BJ (cell line): ENCODE results near the gene STK24. TPM values are rescaled to one million over a fixed set of nuclear protein-coding genes. Genes with fewer than 3 reads are reported as not detected.

ENCODE experiments used
- CTCF ChIA-PET: fragments of 350-600 bp; formaldehyde crosslinking; extraction: SDS; loops from one replicate; lab custom pipeline; 2021; ENCODE audit warnings: antibody characterized with exemption, inconsistent platforms; lab: Yijun Ruan, JAX
- POLR2A ChIA-PET: fragments of 300-600 bp; sonication (Branson Sonifier 250); formaldehyde crosslinking; extraction: SDS; loops from one replicate; lab custom pipeline; 2021; ENCODE audit warnings: antibody characterized with exemption; lab: Charles Lee
- DNase-seq: peaks from one replicate; pipeline ENCODE4 v3.0.0-alpha.2; 2011; ENCODE audit warnings: low read depth
- H3K27me3 ChIP-seq: 2 replicates; pipeline ENCODE4 v1.6.0; 2011; ENCODE audit warnings: low read length; ENCODE audit not compliant: control insufficient read depth, insufficient read depth
- H3K36me3 ChIP-seq: 2 replicates; pipeline ENCODE4 v1.5.1; 2011; ENCODE audit warnings: low read length; ENCODE audit not compliant: control insufficient read depth, insufficient read depth
- H3K4me3 ChIP-seq: 2 replicates; pipeline ENCODE4 v1.5.1; 2011; ENCODE audit warnings: low read depth, mild to moderate bottlenecking, control low read depth, low read length
- polyA plus RNA-seq: library from polyadenylated mRNA; depleted of rRNA; stranded (reverse); fragments of >200 nt; gene quantifications from 2 replicates; pipeline ENCODE4 v1.2.3, GENCODE V29; 2011
- TF ChIP-seq, protein P1 (sequence below): IDR thresholded peaks from 2 replicates; pipeline ENCODE4 v1.5.1; 2011; ENCODE audit warnings: low read depth, mild to moderate bottlenecking, control low read depth, inconsistent platforms, low read length, moderate library complexity; ENCODE audit not compliant: insufficient read depth

The STK24 gene
- polyA plus RNA-seq, 1 experiment, result 32.8 TPM

DNA sequence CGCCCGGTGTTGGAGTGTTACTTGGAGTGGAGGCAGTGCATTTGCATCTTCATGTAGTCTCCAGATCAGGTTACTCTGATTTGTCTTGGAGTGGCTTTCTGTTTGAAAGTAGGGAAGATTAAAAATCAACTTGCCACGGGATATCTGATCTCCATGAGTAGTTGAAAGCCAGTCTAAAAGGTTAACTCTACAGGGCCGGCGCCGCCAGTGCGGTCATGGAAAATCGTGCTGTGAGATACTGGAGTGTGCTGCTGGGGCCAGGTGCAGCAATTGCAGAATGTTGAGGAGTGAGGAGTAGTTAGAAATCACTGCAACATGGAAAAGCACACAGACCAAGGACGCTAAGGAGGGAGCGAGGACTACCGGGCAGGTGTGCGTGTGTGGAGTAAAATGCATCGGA lies 175.0 kb downstream of the STK24 start:
- ChIA-PET POLR2A (no interaction called here), CTCF (interaction anchor here (0.6 kb wide), 1 partner anchor 70 kb away, joined by 3 read pairs; no protein-coding TSS in a partner anchor)
- TF ChIP-seq, protein P1, sequence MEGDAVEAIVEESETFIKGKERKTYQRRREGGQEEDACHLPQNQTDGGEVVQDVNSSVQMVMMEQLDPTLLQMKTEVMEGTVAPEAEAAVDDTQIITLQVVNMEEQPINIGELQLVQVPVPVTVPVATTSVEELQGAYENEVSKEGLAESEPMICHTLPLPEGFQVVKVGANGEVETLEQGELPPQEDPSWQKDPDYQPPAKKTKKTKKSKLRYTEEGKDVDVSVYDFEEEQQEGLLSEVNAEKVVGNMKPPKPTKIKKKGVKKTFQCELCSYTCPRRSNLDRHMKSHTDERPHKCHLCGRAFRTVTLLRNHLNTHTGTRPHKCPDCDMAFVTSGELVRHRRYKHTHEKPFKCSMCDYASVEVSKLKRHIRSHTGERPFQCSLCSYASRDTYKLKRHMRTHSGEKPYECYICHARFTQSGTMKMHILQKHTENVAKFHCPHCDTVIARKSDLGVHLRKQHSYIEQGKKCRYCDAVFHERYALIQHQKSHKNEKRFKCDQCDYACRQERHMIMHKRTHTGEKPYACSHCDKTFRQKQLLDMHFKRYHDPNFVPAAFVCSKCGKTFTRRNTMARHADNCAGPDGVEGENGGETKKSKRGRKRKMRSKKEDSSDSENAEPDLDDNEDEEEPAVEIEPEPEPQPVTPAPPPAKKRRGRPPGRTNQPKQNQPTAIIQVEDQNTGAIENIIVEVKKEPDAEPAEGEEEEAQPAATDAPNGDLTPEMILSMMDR, result no peak
- Histone ChIP-seq H3K36me3 (peaks cover 5% of the 10 kb centered on the region; the same call in 1 of the 2 replicates), H3K27me3 (no peaks in the 10 kb centered on the region), H3K4me3 (no peak overlapping the region)
- DNase-seq, result no peak

DNA sequence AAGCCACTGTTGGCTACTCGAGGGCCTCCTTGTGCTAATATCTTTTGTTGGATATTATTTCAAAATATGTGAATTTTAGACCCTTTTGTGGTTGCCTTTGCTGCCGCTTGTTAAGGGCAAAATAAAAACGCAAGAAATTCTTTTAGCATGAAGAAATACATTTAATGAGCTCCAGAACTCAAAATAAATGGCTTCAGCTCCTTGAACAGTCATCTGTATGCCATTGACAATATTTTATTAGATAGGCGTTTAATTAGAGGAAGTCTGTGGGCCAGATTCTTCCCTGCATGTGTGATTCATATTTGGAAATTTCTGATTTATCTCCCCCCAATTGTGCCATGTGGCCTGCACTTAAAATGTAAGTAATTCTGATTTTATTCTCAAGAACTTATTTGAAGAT lies 177.2 kb downstream of the STK24 start:
- Histone ChIP-seq H3K4me3 (no peak overlapping the region), H3K27me3 (no peaks in the 10 kb centered on the region), H3K36me3 (peaks cover 13% of the 10 kb centered on the region)
- DNase-seq, result peak; percentile 84
- ChIA-PET POLR2A (no interaction called here), CTCF (interaction anchor here (0.6 to 1.4 kb wide), 6 partner anchors 14 to 542 kb away, joined by 3 to 7 read pairs (median 4); no protein-coding TSS in a partner anchor)
- TF ChIP-seq, protein P1, result no peak

GRCh38 chr13:98398581-98398980 lies 178.3 kb downstream of the STK24 start:
- TF ChIP-seq, protein P1, result no peak
- no peak overlapping the region for H3K4me3 ChIP-seq
- ChIA-PET POLR2A (no interaction called here), CTCF (interaction anchor here (0.6 to 2.1 kb wide), 3 partner anchors 68 to 365 kb away, joined by 3 to 6 read pairs (median 3); no protein-coding TSS in a partner anchor)
- no peaks in the 10 kb centered on the region for H3K27me3 ChIP-seq
- DNase-seq, result no peak
- peaks cover 20% of the 10 kb centered on the region for H3K36me3 ChIP-seq

GRCh38 chr13:98397861-98398260 lies 179.0 kb downstream of the STK24 start:
- ChIA-PET POLR2A (interaction anchor here (0.7 kb wide), 1 partner anchor 70 kb away, joined by 8 read pairs; no protein-coding TSS in a partner anchor), CTCF (interaction anchor here (0.7 to 2.1 kb wide), 4 partner anchors 69 to 365 kb away, joined by 3 to 6 read pairs (median 4); no protein-coding TSS in a partner anchor)
- no peak for DNase-seq
- H3K36me3 ChIP-seq, result peaks cover 22% of the 10 kb centered on the region
- TF ChIP-seq, protein P1, result no peak
- no peaks in the 10 kb centered on the region for H3K27me3 ChIP-seq
- H3K4me3 ChIP-seq, result no peak overlapping the region

DNA sequence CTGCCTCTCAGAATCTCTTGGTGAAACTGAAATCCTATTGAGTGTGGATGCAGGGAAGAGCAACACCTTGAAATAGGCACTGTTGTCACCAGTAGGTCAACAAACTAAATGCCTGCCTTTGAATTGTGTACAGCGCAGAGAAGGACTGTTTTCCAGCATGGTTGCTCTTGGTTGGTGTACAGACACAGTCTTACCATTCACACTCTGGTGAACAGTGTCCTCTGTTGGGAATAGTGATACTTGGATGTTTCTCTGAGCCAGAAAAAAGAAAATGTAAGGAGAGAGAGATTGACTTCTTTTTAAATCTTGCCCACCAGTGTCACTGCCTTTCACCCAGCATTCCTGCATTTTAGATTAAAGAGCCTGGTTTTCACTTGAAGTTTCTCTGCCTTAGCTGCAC lies 179.7 kb downstream of the STK24 start:
- CTCF ChIA-PET, result interaction anchor here (0.5 to 2.1 kb wide), 5 partner anchors 26 to 364 kb away, joined by 3 to 6 read pairs (median 3); no protein-coding TSS in a partner anchor
- POLR2A ChIA-PET, result interaction anchor here (0.7 kb wide), 1 partner anchor 69 kb away, joined by 8 read pairs; no protein-coding TSS in a partner anchor
- Histone ChIP-seq H3K36me3 (peaks cover 22% of the 10 kb centered on the region), H3K27me3 (no peaks in the 10 kb centered on the region), H3K4me3 (no peak overlapping the region)
- TF ChIP-seq, protein P1, result peak; percentile 43
- DNase-seq, result no peak
